Right lobe of liver (tissue), 6 donors: ENCODE data around the gene GJC2. TPM values are rescaled to one million over a fixed set of nuclear protein-coding genes. Genes with fewer than 3 reads are reported as not detected.

Experiments used
- ATAC-seq, 4 donors: fragments of 200-7000 bp; cut with Tn5 transposase; one replicate each; pipeline ENCODE4 v1.9.1; 2020; ENCODE audit warnings: mild to moderate bottlenecking in 4 of 4, moderate library complexity in 4 of 4
- DNase-seq, 3 donors: peaks; one replicate each; pipeline ENCODE4 v3.0.0-alpha.2; 2020
- H3K27ac ChIP-seq, 3 donors: fragments of 200-600 bp; one replicate each; pipeline ENCODE4 v1.8.0; 2022
- H3K27me3 ChIP-seq, 2 donors: fragments of 200-600 bp; one replicate each; pipeline ENCODE4 v1.8.0; 2022
- H3K36me3 ChIP-seq, 4 donors: fragments of 200-600 bp; sonication (generic) in 1 of 4; one replicate each; pipeline versions ENCODE4 v1.5.1 to v1.8.0; 2017 to 2022; ENCODE audit warnings: control low read depth in 1 of 4
- H3K4me1 ChIP-seq, 4 donors: fragments of 200-600 bp; sonication (generic) in 1 of 4; one replicate each; pipeline versions ENCODE4 v1.5.1 to v1.8.0; 2017 to 2022; ENCODE audit warnings: control low read depth in 1 of 4
- H3K4me3 ChIP-seq, 3 donors: fragments of 200-600 bp; one replicate each; pipeline ENCODE4 v1.8.0; 2022
- H3K9me3 ChIP-seq, 4 donors: fragments of 200-600 bp; sonication (generic) in 1 of 4; one replicate each; pipeline versions ENCODE4 v1.5.1 to v1.8.0; 2017 to 2022; ENCODE audit warnings: control low read depth in 1 of 4
- CTCF ChIP-seq, 4 donors: fragments of 200-600 bp in 3 of 4; fragments of 450-650 bp in 1 of 4; IDR thresholded peaks; one replicate each; pipeline versions ENCODE4 v1.5.1 to v1.8.0; 2016 to 2022; ENCODE audit warnings: antibody characterized with exemption in 4 of 4, mild to moderate bottlenecking in 2 of 4
- POLR2A ChIP-seq: fragments of 450-650 bp; IDR thresholded peaks from one replicate; pipeline ENCODE4 v1.6.1; 2017; ENCODE audit warnings: antibody characterized with exemption, mild to moderate bottlenecking
- WGBS: methylation state at CpG from one replicate; pipeline ENCODE4 v1.1.6; 2018; ENCODE audit warnings: low coverage, low lambda C conversion rate; ENCODE audit not compliant: insufficient coverage; ENCODE audit errors: missing lambda C conversion rate; 5-methylcytosine and 5-hydroxymethylcytosine counted together
- intact Hi-C, 2 donors: fragments of 100-400 bp; cut with DNase I; formaldehyde crosslinking; loops; one replicate each; pipeline versions ENCODE4 v1.11.2 to v1.14.1; 2022
- total RNA-seq, 6 experiments: library from RNA; depleted of rRNA in 2 of 6; stranded (reverse); fragments of >200 nt in 2 of 6; fragmentation: NEBNext Ultra II Directional in 3 of 6; extraction: Animal tissue kit (Norgen Biotek cat#: 25700) in 3 of 6; gene quantifications; one replicate each; pipeline versions ENCODE4 v1.1.0 to v1.2.4, GENCODE V29; 2016 to 2023
- donor health status: DM: no; HTN: yes; CAD: no.
- donor health status: DM: no; HTN: no; CAD: no.
- donor health status: DM: no; HTN: no; CAD: no.
- donor health status: DM: no; HTN: yes; CAD: no.
- donor health status: DM: no; HTN: yes; CAD: no.

The GJC2 gene
- total RNA-seq, 6 experiments from 2014 or later = 0.12 to 0.44 (median 0.16) TPM; not detected in 1

- no peak for TF ChIP-seq POLR2A
- no peak for TF ChIP-seq CTCF (IDR thresholded peaks at IDR 0.05)
- no peaks in the 10 kb centered on the region for H3K4me1 ChIP-seq
- peak overlapping the region in 2 of 3 donors; percentile 21 to 38 for H3K27ac ChIP-seq
- peak; percentile 4 to 20 (median 10) for ATAC-seq
- peaks cover 0 to 9% (median 4%) of the 10 kb centered on the region in 4 donors for H3K36me3 ChIP-seq
- H3K27me3 ChIP-seq = no peaks in the 10 kb centered on the region
- no peaks in the 10 kb centered on the region for H3K9me3 ChIP-seq
- WGBS = no CpG with 5 or more reads among the region's 17 CpGs
- intact Hi-C loops = no loop called here
- no peak overlapping the region for H3K4me3 ChIP-seq
- DNase-seq = peak in 2 of 3 donors; percentile 22 to 51
Measured at GRCh38 chr1:228150461-228151179, 890 bp downstream of the GJC2 start.

GRCh38 chr1:228151180-228151925, 1.6 kb downstream of the GJC2 start:
- intact Hi-C loops = no loop called here
- TF ChIP-seq POLR2A = no peak
- TF ChIP-seq CTCF (IDR thresholded peaks at IDR 0.05) = no peak
- H3K9me3 ChIP-seq = no peaks in the 10 kb centered on the region
- no peaks in the 10 kb centered on the region for H3K27me3 ChIP-seq
- no peak for ATAC-seq
- 75% methylated on average over 4 of the region's 12 CpGs for WGBS
- H3K4me3 ChIP-seq = no peak overlapping the region
- DNase-seq = no peak
- H3K27ac ChIP-seq = no peak overlapping the region
- no peaks in the 10 kb centered on the region for H3K4me1 ChIP-seq
- H3K36me3 ChIP-seq = peaks cover 0 to 9% (median under 1%) of the 10 kb centered on the region in 4 donors

- no peaks in the 10 kb centered on the region for H3K9me3 ChIP-seq
- no peaks in the 10 kb centered on the region for H3K27me3 ChIP-seq
- no peak for TF ChIP-seq CTCF (IDR thresholded peaks at IDR 0.05)
- TF ChIP-seq POLR2A = no peak
- DNase-seq = peak in 1 of 3 donors; percentile 50
- ATAC-seq = no peak
- intact Hi-C loops = no loop called here
- no peak overlapping the region for H3K27ac ChIP-seq
- peaks cover 0 to 9% (median under 1%) of the 10 kb centered on the region in 4 donors for H3K36me3 ChIP-seq
- no peaks in the 10 kb centered on the region for H3K4me1 ChIP-seq
- no peak overlapping the region for H3K4me3 ChIP-seq
- 94% methylated on average over 6 of the region's 19 CpGs for WGBS
Measured at GRCh38 chr1:228152097-228152917, 2.6 kb downstream of the GJC2 start.

DNA sequence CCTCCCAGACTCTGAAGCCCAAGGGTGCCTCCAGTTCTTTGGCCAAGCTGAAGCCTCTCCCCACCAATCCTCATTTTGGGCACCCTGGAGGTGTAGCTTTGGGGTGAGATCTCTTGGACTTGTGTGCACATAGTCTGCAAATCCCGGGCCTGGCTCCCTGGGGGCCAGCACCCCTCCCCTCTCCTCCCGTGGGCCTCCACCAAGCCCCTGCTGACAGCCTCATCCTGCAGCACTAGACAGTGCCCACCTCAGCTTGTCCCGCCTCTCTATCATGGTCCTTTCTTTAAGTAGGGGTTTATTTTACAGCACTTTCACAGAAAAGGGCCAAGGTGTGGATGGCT, 3.2 kb downstream of the GJC2 start:
- Histone ChIP-seq H3K36me3 (peaks cover 0 to 6% (median under 1%) of the 10 kb centered on the region in 4 donors), H3K4me1 (no peaks in the 10 kb centered on the region), H3K4me3 (no peak overlapping the region), H3K9me3 (no peaks in the 10 kb centered on the region), H3K27ac (no peak overlapping the region), H3K27me3 (no peaks in the 10 kb centered on the region)
- intact Hi-C loops = no loop called here
- no peak for ATAC-seq
- peak in 1 of 3 donors; percentile 33 for DNase-seq
- TF ChIP-seq CTCF (IDR thresholded peaks at IDR 0.05) (no peak), POLR2A (no peak)
- WGBS = 66% methylated on average over 3 of the region's 3 CpGs
